ENCODE measurements around the gene ERCC1.

Gene ERCC1

DNA sequence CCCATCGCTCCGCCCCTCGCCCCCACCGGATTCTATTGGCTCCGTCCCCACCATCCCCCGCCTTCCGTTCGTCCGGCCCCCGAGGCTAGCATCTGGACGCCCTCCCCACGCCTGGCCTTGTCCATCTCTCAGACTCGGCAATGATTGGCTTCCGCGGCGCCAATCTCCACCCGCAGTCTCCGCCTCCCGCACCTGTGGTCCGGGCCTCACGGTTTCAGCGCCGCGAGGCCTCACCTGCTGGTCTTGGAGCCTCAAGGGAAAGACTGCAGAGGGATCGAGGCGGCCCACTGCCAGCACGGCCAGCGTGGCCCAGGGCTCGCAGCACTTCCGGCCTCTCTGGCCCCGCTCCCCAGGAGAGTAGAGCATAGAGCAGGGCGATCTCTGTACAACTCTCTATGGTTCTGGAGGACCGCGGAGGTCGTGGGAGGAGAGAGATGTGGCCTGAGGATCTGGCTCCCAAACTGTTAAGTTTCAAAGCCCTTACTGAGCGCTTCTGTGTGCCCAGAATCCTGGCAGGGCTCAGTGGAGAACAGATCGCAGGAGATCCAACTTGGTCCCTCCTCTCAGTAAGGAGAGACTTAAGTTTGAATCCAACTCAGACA is at the start of gene ERCC1:
Gene ERCC1, minus strand, starts transcription at position 329 of the 602 bp plus-strand sequence. CDS start 543 bp downstream, outside the sequence.
- ATAC-seq, result peak; percentile 73 to 79

DNA sequence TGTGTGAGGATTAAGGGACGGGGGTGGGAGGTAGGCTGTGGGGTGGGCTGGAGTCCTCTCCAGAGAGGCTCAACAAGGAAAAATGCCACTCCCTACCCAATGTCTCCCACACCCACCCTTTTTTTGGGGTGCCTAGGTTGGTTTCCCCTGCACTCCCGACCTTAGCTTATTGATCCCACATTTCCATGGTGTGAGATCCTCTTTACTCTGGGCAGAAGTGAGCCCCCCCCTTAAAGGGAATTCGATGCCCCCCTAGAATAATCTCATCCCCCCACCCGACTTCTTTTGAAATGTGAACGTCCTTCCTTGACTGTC is 49.6 kb upstream of the ERCC1 start:
- ATAC-seq, result no peak

DNA sequence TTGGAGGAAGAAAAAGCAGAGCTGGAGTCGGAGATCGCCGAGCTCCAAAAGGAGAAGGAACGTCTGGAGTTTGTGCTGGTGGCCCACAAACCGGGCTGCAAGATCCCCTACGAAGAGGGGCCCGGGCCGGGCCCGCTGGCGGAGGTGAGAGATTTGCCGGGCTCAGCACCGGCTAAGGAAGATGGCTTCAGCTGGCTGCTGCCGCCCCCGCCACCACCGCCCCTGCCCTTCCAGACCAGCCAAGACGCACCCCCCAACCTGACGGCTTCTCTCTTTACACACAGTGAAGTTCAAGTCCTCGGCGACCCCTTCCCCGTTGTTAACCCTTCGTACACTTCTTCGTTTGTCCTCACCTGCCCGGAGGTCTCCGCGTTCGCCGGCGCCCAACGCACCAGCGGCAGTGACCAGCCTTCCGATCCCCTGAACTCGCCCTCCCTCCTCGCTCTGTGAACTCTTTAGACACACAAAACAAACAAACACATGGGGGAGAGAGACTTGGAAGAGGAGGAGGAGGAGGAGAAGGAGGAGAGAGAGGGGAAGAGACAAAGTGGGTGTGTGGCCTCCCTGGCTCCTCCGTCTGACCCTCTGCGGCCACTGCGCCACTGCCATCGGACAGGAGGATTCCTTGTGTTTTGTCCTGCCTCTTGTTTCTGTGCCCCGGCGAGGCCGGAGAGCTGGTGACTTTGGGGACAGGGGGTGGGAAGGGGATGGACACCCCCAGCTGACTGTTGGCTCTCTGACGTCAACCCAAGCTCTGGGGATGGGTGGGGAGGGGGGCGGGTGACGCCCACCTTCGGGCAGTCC is 49.0 kb upstream of the ERCC1 start:
- no peak for ATAC-seq

DNA sequence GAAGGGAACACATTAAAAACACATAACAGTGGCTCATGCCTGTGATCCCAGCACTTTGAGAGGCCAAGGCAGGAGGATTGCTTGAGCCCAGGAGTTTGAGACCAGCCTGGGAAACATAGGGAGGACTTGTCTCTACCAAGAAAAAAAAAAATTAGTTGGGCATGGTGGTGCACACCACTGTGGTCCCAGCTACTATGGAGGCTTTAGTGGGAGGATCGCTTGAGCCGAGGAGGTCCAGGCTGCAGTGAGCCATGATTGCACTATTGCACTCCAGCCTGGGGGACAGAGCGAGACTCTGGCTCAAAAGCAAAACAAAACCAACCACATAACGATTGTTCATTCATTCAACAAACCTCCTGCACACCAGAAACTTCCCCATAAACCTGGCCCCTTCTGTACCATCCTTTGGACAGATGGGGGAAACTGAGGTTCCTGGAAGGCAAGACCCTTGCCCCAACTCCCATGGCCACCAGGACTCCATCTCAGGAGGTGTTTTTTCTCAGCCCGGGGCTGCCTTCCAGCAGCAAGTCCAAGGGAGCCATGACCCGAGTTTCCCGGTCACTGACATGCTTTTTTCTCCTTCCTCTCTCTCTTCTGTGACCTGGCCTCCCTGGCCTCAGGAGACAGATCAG is 48.3 kb upstream of the ERCC1 start:
- ATAC-seq, result no peak

DNA sequence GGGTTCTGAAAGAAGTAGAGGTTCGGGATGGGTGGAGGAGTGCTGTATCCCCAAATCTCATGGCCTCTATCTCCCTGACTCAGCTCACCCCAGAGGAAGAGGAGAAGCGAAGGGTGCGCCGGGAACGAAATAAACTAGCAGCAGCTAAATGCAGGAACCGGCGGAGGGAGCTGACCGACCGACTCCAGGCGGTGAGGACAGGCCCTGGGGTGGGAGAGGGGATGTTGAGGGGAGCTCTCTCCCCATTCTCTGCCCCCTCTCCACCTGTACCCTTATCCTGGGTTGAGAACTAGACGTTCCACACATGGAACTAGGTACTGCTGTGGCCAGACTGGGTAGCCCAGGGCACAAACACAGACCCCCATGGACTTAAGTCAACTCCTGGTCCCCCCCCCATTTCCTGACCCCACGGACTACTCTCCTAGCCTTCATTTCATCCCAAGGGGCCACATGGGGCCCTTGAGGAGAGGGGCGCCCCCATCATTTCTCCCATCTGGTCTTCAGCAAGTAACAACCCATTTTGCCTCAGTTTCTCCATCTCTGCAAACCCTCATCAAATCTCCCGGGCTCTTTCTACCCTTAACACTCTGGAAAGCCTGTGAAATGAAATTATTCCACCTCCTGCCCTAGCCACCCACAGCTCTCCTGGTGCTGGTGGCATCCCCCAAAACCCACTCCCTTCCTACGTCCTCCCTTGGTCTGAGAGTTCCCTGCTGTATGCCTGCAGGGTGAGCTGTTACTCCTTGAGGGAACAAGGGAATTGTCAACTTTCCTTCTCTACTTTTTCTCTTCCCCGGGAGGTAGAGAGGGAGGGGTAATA is 47.6 kb upstream of the ERCC1 start:
- no peak for ATAC-seq

DNA sequence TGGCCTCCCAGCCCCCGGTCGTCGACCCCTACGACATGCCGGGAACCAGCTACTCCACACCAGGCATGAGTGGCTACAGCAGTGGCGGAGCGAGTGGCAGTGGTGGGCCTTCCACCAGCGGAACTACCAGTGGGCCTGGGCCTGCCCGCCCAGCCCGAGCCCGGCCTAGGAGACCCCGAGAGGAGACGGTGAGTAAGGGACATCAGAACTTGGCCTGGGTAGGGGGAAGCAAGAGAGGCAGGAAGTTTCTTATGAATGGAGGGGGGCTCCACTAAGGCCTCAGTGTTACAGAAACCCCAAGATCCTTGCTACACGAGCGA is 47.0 kb upstream of the ERCC1 start:
- no peak for ATAC-seq

DNA sequence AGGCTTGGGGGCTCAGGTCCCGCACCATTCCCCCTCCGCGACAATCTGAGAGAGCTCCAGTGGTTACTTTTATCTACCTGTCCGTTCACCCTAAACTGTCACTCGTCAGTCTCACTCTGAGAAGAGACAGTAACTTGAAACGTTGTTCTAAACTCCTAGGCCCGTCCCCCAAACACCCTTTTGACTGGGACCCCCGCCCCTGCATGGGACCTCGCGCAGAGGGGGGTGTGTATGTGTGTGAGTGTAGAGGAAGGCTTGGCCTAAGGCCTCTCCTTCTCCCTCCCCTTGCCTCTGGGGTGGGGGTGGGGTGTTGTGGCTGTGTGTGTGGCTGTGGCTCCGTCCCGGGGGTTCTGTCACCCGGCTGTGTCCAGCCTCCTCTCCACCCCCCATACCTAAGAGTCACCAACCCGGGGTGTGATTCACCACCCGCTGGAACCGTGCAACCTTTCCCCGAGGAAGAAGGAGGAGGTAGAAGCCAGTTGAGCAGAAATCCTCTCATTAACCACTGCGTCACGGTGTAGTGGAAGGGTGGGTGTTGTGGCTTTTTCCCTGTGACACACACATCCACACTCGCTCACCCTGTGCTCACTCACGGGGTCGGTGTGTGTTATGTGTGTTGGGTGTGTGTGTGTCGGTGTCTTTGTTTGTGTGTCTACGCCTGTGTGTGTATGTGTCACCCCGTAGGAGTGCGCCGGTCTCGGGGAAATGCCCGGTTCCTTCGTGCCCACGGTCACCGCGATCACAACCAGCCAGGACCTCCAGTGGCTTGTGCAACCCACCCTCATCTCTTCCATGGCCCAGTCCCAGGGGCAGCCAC is 46.4 kb upstream of the ERCC1 start:
- no peak for ATAC-seq

DNA sequence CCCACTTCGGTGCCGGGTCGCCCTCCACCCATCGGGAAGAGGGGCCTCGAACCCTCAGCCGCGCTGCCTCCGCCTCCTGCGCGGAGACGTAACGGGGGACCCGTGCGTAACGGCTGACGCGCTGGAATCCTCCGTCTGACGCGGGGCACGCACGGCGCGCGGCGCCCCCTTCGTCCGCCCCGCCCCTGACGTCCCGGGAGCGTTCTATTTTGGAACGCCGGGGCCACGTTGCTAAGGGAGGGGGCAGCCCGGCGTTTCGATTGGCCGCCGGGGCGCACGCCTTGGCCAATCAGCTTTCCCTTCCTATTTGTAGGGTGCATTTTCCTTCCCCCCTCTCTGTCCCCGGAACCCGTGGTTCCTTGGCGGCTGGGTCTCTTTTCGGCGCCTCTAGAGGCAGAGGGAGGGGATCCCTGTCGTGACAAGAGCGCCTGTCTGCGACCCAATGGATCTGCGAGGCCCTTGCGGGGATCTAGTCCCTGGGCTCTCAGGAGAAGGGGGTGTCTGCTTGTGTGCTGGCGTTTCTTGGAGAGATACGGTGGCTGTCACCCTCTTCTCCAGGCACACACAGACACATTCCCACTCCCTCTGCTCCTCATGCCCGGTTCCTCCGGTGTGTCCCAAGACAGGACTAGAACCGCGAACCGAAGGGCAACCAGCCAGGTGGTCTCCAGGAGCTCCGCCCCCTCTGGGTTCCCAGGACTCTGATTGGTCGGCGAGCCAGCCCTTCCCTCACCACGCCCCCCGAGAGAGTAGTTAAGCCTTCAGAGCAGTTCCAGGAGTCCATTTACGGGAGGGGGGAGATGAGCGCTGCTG is 45.6 kb upstream of the ERCC1 start:
- peak; percentile 84 to 85 for ATAC-seq

DNA sequence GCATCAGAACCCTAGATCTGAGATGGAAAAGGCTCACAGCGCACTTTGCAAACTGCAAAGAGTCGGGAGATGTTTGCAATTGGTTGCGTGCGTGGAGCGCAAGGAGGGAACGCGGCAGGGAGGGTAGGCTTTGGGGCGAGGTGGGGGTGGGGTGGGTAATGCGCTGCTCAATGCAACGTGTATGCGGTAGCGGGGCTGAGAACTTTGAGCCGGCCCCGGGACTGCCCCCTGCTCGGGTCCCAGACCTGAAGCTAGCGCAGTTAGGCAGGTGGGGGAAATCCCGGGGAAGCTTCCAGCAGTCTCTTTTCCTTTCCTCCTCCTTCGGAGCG is 45.0 kb upstream of the ERCC1 start:
- ATAC-seq, result peak; percentile 31 to 41

DNA sequence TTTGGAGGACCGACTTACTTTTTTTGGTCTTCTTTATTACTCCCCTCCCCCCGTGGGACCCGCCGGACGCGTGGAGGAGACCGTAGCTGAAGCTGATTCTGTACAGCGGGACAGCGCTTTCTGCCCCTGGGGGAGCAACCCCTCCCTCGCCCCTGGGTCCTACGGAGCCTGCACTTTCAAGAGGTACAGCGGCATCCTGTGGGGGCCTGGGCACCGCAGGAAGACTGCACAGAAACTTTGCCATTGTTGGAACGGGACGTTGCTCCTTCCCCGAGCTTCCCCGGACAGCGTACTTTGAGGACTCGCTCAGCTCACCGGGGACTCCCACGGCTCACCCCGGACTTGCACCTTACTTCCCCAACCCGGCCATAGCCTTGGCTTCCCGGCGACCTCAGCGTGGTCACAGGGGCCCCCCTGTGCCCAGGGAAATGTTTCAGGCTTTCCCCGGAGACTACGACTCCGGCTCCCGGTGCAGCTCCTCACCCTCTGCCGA is 44.5 kb upstream of the ERCC1 start:
- ATAC-seq, result no peak

DNA sequence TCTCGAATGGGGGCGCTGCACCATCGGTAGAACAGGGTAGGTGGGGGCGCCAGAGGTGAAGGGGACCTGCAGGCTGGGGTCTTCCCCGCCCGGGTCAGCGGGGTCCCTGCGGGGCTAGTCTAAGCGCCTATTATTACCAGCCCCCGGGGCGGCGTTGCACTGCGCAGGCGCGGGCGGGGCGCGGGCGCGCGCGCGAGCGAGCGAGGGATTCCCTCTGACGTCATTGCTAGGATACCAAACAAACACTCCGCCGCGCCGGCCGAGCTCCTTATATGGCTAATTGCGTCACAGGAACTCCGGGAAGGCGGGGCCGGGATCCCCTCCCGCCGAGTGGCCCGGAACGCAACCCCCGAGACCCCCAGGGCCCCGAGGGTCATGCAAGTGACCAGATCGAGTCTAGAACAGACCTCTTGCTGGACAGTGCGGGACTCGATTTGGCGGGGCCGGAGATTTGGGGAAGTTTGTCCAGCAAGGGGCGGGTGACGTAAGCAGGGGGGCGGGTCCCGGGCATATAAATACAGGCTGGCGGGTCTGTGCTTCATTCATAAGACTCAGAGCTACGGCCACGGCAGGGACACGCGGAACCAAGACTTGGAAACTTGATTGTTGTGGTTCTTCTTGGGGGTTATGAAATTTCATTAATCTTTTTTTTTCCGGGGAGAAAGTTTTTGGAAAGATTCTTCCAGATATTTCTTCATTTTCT is 43.9 kb upstream of the ERCC1 start, which contains the start of gene FOSB:
Gene FOSB, plus strand, starts transcription at position 541 of the 703 bp plus-strand sequence. CDS start 591 bp downstream, outside the sequence.
- ATAC-seq, result peak; percentile 27 to 28

DNA sequence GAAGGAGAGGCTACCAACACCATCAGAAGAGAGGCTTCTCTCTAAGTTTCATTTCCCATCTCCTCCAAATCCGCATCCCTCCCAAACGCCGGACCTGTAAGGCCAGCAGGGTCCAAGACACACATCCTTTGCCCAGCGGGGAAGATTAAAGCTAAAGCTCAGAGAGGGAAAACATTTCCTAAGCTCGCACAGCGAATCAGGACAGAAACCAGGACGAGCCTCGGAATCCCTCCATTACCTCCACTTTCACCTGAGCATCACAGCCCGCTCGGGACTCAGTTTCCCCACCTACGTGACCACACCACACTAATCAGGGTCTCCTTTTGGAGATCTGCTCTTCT is 43.4 kb upstream of the ERCC1 start:
- ATAC-seq, result no peak

DNA sequence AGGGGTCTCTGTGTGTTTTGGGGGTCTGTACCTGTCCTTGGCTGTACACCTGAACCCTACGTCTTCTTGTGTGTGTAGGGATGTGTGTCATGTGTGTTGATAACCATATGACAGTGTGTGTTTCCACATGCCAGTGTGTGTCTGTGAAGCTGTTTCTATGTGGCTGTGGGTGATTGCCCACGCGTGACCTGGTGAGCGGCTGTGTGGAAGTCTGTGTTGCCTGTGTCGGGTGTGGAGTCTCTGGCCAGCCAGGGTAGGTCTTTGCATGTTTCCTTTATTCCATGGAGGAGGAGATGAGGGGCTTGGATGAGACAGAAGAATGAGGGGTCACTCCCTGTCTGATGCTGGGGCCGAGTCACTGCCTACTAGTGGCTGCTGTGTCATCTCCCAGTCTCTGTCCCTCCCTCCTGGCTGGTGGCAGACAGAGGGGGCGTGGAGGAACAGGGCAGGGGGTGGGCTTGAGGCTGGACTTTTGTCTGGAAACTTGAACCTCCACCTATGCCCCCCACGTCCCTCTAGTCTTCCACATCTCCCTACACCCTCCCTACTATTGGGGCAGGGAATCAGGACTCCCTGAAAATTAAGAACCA is 41.2 kb upstream of the ERCC1 start:
- no peak for ATAC-seq

DNA sequence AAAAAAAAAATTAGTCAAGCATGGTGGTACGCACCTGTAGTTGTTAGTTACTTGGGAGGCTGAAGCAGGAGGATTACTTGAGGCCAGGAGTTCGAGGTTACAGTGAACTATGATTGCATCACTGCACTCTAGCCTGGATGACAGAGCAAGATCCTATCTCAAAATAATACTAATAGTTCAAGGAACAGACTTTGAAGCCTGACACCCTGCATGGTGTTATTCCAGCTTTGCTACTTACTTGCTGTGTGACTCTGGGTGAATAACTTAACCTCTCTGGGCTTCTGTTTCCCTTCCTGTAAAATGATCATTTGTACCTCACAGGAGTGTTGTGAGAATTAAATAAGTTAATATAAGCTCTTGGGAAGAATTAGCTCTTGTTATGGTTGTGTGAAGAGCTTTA is 40.6 kb upstream of the ERCC1 start:
- no peak for ATAC-seq

DNA sequence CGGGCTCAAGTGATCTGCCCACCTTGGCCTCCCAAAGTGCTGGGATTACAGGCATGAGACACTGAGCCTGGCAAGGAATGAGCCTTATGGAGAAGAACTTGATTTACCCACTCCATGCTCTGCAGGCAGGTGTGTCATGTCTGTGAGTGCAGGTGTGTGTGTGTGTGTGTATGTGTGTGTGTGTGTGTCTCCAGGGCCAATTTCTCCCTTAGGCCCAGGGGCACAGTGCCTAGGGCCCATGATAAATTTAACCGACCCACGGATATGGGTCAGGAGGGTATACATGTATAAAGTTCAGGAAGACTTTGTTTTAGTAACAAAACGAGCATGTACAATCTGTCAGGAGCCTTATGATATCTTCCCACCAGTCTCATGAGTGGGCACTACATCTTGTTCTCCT is 39.5 kb upstream of the ERCC1 start:
- no peak for ATAC-seq

DNA sequence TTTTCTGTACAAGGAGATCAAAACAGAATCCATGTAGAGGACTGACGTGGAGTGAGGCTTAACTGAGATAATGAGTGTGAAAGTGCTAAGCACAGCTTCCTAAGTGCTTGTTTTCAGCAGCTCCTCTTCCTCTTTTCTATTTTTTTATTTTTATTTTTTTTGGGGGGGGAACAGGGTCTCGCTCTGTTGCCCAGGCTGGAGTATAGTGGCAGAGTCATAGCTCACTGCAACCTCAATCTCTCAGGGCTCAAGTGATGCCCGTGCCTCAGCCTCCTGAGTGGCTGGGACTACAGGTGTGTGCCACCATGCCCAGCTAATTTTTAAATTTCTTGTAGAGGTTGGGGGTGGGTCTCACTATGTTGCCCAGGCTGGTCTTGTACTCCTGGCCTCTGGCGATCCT is 38.5 kb upstream of the ERCC1 start:
- ATAC-seq, result no peak

DNA sequence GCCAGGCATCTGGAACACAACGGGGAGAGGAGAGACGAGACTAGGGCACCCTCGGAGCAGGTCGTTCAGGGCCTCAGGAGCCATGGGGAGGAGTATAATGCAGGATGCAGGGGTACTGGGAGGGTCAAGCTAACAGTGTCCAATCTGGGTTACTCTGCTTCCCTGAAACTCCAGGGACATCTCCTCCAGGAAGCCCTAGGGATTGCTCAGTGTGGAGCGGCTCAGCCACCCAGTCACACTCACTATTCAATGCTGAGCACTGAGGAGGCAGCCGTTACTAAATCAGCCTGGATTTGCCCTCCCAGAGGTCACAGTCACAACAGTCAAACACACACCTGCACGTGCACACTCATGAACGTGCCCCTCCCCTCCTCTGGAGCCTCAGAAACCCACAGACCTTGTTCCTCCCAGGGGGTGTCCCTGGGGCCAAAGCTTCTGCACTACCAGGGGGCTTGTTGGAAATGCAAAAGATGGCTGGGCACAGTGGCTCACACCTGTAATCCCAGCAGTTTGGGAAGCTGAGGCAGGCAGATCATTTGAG is 37.2 kb upstream of the ERCC1 start:
- no peak for ATAC-seq

DNA sequence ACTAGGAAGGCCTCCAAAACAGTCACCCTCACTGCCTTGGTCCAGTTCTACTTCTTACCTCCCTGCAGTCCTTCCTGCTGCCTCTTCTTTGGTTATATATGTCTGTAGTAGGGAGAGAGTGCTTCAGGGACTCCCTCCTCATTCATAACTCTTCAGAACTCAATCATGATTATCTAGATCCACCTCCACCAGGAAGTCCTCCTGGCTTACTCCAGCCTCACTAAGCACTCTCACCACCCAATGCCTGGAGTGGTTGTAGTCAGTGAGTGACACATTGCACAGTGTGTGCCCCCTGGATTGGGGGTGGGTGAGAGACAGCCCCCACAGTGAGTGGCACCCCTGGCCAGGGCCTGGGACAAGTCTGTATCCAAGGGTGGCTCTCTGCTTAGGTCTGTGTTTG is 34.1 kb upstream of the ERCC1 start:
- no peak for ATAC-seq

DNA sequence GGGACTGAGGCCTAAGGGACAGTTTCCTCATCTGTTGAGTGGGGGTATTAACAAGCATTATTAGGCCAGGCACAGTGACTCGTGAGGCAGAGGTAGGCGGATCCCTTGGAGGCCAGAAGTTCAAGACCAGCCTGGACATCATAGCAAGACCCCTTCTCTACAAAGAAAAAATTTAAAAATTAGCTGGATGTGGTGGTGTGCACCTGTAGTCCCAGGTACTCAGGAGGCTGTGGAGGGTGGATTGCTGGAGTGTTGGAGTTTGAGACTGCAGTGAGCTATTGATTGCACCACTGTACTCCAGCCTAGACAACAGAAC is 32.7 kb upstream of the ERCC1 start:
- no peak for ATAC-seq

DNA sequence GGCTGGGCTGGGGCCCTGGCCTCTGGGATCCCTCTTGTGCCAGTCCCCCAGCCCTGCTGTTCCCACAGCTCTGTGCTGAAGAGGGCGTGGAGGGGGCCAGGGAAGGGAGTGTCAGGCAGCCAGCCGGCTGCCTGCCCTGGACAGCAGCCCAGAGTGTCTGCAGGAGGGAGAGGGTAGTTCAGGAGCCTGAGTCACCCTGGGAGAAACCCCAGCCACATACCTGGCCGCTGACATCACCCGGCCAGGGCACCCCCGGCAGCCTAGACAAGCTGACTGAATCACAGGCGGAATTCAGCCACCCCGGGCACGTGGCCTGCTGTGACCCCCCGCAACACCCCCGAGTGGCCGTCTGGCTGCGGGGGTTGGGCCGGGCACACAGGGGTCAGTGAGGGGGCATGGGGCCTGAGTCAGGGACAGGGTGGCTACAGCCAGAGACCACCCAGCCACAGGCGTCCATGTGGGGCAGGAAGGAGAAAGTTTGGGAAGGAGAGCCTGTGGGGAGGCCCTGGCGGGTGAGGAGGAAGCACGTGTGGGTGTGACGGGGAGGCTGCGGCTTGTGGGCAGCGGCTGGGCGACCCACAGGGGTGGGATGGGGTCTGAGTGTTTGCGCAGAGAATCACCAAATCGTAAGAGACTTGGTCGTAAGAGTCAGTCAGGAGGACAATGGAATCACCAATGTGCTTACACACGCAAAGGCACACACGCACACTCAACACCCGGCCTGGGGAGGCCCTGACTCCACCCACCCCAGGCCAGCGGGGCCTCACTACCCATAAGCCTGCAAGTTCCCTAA is 32.2 kb upstream of the ERCC1 start:
- peak; percentile 70 to 72 for ATAC-seq
